H1 (cell line): ENCODE data around the gene MAMSTR. TPM values are rescaled to one million over a fixed set of nuclear protein-coding genes. Genes with fewer than 3 reads are reported as not detected.

Experiments
- KDM4A ChIP-seq: IDR thresholded peaks from one replicate; pipeline ENCODE4 v1.7.1; 2012; ENCODE audit warnings: low read depth, mild to moderate bottlenecking, moderate library complexity, low read length, inconsistent platforms; ENCODE audit not compliant: severe bottlenecking
- POU5F1 ChIP-seq: IDR thresholded peaks from 2 replicates; pipeline ENCODE4 v1.6.1; 2011; ENCODE audit warnings: low read depth, mild to moderate bottlenecking, low read length, moderate library complexity
- polyA plus RNA-seq, 7 experiments: library from polyadenylated mRNA; depleted of rRNA in 3 of 7; stranded (reverse) in 5 of 7; unstranded in 2 of 7; fragments of >200 nt in 5 of 7; fragments of 200-250 nt in 2 of 7; gene quantifications; 1 replicate in 5 of 7; 2 replicates in 1 of 7; 4 replicates in 1 of 7; pipeline versions ENCODE4 v1.2.1 to v1.2.3, GENCODE V29; 2011 to 2013; ENCODE audit warnings: missing spikeins in 2 of 7, mixed read lengths in 2 of 7
- total RNA-seq: library from RNA; stranded (reverse); fragmentation: NEBNext Ultra II Directional; extraction: Animal tissue kit (Norgen Biotek cat#: 25700); gene quantifications from 2 replicates; pipeline ENCODE4 v1.2.1, GENCODE V29; 2021

The MAMSTR gene
- total and polyA plus RNA-seq, 2 of the 8 experiments (the other 6 are each of a cell fraction or from before 2014, with no cell fraction given), result 2.0 to 2.3 TPM

GRCh38 chr19:48742096-48742495 is 22.6 kb upstream of the MAMSTR start (continued):
- TF ChIP-seq KDM4A (no peak), POU5F1 (no peak)
